ENCODE data around the gene TRIM41. TPM values are rescaled to one million over a fixed set of nuclear protein-coding genes. Genes with fewer than 3 reads are reported as not detected.

TRIM41 gene
- total RNA-seq, 1 experiment from 2014 or later, result 26.8 TPM

DNA sequence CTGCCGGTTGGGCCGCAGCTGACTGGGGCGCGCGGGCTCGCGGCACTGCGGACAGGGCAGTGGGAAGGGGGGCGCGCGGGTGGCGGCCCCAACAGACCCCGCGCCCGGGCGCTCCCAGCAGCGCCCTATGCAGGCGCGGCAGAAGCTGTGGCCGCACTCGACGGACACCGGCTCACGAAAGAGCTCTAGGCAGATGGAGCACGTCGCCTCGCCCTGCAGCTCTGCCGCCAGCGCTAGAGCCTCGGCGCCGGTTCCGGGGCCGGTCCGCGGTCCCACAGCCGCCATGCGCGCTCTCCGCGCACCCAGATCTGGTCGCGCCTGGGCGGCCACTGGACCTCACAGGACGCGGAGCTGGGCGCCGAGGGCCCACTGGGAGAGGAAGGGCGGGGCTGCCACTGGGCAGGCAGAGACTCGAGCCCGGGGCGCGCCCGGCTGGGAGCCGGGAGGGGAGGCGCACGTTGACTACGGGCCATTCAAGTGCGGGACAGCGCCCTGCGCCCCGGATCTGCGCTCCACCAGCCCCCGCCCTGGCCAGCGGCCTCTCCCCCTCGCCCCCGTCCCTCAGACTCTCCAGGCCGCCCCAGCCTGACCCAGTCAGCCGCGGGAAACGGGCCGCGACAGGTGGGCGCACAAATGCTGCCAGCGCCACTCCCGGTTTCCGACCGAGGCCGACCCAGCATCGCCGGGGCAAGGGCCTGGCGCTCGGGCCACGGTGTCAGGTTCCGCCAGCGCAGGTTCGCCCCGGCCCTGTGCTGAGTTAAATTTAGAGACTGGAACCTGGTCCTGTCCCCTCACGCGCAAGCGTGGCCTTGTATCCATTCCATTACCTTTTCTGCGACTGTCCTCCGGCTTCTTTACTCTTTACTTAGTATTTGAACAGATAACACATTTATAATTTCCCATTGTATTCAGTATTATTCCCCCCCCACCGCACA lies 18.0 kb upstream of the TRIM41 start, which contains the start of gene TRIM7:
TSS of gene TRIM7 (minus strand) at position 371 of the 935 bp plus-strand sequence. CDS start at position 285, 86 bp downstream.
- CTCF ChIA-PET, result no interaction called here
- peak; percentile 32 for ATAC-seq
- no peaks in the 10 kb centered on the region for H3K36me3 ChIP-seq (ENCODE audit: low read depth, low read length)
- peak within 1 kb of the TSS; percentile 95 for H2AFZ ChIP-seq (ENCODE audit: low read length)
- TF ChIP-seq EZH2phosphoT487 (IDR thresholded peaks at IDR 0.05; ENCODE audit: borderline replicate concordance, low read length) (no peak), EZH2 (IDR thresholded peaks at IDR 0.05; ENCODE audit: low read length, unreplicated experiment) (no peak)
- TF ChIP-seq, protein P1, sequence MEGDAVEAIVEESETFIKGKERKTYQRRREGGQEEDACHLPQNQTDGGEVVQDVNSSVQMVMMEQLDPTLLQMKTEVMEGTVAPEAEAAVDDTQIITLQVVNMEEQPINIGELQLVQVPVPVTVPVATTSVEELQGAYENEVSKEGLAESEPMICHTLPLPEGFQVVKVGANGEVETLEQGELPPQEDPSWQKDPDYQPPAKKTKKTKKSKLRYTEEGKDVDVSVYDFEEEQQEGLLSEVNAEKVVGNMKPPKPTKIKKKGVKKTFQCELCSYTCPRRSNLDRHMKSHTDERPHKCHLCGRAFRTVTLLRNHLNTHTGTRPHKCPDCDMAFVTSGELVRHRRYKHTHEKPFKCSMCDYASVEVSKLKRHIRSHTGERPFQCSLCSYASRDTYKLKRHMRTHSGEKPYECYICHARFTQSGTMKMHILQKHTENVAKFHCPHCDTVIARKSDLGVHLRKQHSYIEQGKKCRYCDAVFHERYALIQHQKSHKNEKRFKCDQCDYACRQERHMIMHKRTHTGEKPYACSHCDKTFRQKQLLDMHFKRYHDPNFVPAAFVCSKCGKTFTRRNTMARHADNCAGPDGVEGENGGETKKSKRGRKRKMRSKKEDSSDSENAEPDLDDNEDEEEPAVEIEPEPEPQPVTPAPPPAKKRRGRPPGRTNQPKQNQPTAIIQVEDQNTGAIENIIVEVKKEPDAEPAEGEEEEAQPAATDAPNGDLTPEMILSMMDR (conservative IDR thresholded peaks at IDR 0.05; ENCODE audit: low read depth, low read length), result no peak
- POLR2A ChIA-PET (ENCODE audit: unreplicated experiment), result interaction anchor here (0.5 to 0.9 kb wide), 2 partner anchors 12 to 13 kb away, joined by 3 read pairs; no protein-coding TSS in a partner anchor
- H3K79me2 ChIP-seq (ENCODE audit: low read length), result peaks cover 5% of the 10 kb centered on the region; the same call in 1 of the 2 replicates
- H4K20me1 ChIP-seq (ENCODE audit: low read length), result no peaks in the 10 kb centered on the region
- H3K4me2 ChIP-seq (ENCODE audit: low read length), result peak within 1 kb of the TSS; percentile 85
- intact Hi-C loops (cut with micrococcal nuclease), result no loop called here
- peak; percentile 68 for DNase-seq
- no peaks in the 10 kb centered on the region for H3K27me3 ChIP-seq (ENCODE audit: low read length)
- peaks cover 18% of the 10 kb centered on the region for H3K4me1 ChIP-seq (ENCODE audit: insufficient read depth, low read length)
- H3K27ac ChIP-seq (ENCODE audit: low read length), result no peak within 1 kb of the TSS
- H3F3A ChIP-seq (ENCODE audit: low read length, unreplicated experiment), result no peaks in the 10 kb centered on the region
- peak within 1 kb of the TSS; percentile 41 for H3K9ac ChIP-seq (ENCODE audit: low read length)
- H3K4me3 ChIP-seq (ENCODE audit: low read length), result peak within 1 kb of the TSS; percentile 85
- no TSS peak for BruUV-seq (replicated peaks)
- H3K9me2 ChIP-seq (replicated peaks; ENCODE audit: low read length), result no peaks in the 10 kb centered on the region
- H3K9me3 ChIP-seq (ENCODE audit: low read length), result no peaks in the 10 kb centered on the region

DNA sequence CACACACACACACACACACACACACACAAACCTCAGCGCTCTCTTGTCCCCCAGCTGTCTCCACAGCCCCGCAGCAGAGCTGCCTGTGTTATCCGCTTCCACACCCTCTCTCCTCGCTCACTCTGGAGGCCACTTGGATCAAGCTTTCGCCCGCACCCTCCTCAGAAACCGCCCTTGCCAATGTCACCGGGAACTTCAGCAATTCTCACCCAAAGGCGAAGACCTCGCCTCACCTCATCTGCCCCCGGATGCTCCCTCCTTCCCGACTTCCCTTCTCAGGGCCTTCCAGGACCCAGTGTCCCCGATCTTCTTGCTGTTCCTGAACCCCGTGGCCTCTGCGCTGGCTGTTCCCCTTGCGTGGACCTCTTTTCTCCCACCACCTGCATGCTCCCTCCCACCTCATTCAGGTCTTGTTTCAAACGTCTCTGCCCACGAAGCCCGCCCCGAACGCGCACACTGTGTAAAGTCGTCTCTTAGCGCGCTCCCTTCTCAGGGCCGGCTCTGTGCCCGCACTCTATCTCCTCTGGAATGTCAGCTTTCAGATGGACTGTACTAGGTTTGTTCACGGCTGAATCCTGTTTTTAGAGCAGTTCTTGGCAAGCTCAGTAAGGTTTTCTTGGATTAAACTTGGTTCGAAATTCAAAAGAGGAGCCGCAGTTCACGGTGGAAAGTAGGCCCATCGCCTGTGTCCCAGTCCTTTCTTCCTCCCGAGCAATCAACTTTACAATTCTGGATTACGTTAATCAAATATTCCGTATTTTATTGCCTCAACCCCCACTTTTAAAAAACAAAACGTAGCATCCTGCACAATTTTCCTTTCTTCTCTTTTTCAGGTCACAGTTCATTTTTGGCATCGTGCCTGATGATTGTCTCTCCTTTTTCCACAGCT lies 17.1 kb upstream of the TRIM41 start:
- BruUV-seq (replicated peaks), result no TSS peak
- Histone ChIP-seq H3K4me2 (ENCODE audit: low read length) (peak overlapping the region; percentile 85), H3K9me3 (ENCODE audit: low read length) (no peaks in the 10 kb centered on the region), H3K79me2 (ENCODE audit: low read length) (peaks cover 5% of the 10 kb centered on the region; the same call in 1 of the 2 replicates), H4K20me1 (ENCODE audit: low read length) (no peaks in the 10 kb centered on the region), H2AFZ (ENCODE audit: low read length) (peak overlapping the region; percentile 95), H3K9me2 (replicated peaks; ENCODE audit: low read length) (no peaks in the 10 kb centered on the region), H3K27ac (ENCODE audit: low read length) (no peak overlapping the region), H3K4me3 (ENCODE audit: low read length) (peak overlapping the region; percentile 85), H3K4me1 (ENCODE audit: insufficient read depth, low read length) (peaks cover 18% of the 10 kb centered on the region), H3F3A (ENCODE audit: low read length, unreplicated experiment) (no peaks in the 10 kb centered on the region), H3K27me3 (ENCODE audit: low read length) (no peaks in the 10 kb centered on the region), H3K36me3 (ENCODE audit: low read depth, low read length) (no peaks in the 10 kb centered on the region), H3K9ac (ENCODE audit: low read length) (no peak overlapping the region)
- TF ChIP-seq EZH2phosphoT487 (IDR thresholded peaks at IDR 0.05; ENCODE audit: borderline replicate concordance, low read length), result no peak
- TF ChIP-seq EZH2 (IDR thresholded peaks at IDR 0.05; ENCODE audit: low read length, unreplicated experiment), result no peak
- TF ChIP-seq, protein P1 (conservative IDR thresholded peaks at IDR 0.05; ENCODE audit: low read depth, low read length), result no peak
- POLR2A ChIA-PET (ENCODE audit: unreplicated experiment), result interaction anchor here (1.0 to 1.4 kb wide), 2 partner anchors 13 to 14 kb away, joined by 3 to 6 read pairs; no protein-coding TSS in a partner anchor
- intact Hi-C loops (cut with micrococcal nuclease), result no loop called here
- no peak for ATAC-seq
- CTCF ChIA-PET, result interaction anchor here (0.6 to 1.2 kb wide), 2 partner anchors 9 to 21 kb away, joined by 3 to 6 read pairs; no protein-coding TSS in a partner anchor
- no peak for DNase-seq

Data from PC-3 (cell line).